GM13977 (cell line): Measurements from ENCODE around the gene GSC.

Experiments used
- DNase-seq: peaks from one replicate; pipeline ENCODE4 v3.0.0; 2012; ENCODE audit warnings: low spot score
- in situ Hi-C: fragments of 300-500 bp; cut with MboI; formaldehyde crosslinking; loops from one replicate; pipeline ENCODE4 v1.12.0; 2022; ENCODE audit warnings: low sequenced_read_pairs, low pct_unique_long_range_greater_than_20kb, mixed read lengths, inconsistent platforms; ENCODE audit not compliant: unreplicated experiment
- TF ChIP-seq, protein P1 (sequence below): IDR thresholded peaks from 2 replicates; pipeline ENCODE4 v1.5.1; 2012; ENCODE audit warnings: mild to moderate bottlenecking, control low read depth; ENCODE audit not compliant: insufficient read depth; ENCODE audit errors: extremely low read depth, missing control alignments

The GSC gene

DNA sequence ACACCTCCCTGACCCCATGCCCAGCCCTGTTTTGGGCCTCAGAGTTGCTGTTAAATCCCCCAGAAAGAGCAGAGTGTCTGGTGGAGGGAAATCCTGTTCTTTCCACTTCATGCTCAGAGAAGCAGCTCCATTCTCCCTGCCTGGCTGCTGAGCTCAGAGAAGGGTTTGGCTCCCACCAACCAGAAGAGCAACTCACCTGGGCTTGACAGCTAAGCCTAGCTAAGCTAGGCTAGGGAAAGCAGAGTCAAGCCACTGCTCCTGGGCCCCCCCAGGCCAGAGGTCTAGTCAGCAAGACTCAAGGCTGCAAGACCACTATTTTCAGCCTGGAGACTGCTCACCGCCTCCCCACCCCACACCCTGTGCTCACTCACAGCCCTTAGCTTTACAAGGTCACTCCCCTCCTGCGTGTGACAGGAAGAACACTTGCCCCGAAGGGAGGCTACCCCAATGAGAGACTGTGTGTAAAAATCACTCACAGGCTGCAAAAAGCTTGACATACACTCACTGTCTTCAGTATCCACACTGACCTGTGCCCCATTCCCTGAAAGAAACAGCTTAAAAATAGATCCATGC is 13.5 kb downstream of the GSC start:
- no peak for DNase-seq
- TF ChIP-seq, protein P1, sequence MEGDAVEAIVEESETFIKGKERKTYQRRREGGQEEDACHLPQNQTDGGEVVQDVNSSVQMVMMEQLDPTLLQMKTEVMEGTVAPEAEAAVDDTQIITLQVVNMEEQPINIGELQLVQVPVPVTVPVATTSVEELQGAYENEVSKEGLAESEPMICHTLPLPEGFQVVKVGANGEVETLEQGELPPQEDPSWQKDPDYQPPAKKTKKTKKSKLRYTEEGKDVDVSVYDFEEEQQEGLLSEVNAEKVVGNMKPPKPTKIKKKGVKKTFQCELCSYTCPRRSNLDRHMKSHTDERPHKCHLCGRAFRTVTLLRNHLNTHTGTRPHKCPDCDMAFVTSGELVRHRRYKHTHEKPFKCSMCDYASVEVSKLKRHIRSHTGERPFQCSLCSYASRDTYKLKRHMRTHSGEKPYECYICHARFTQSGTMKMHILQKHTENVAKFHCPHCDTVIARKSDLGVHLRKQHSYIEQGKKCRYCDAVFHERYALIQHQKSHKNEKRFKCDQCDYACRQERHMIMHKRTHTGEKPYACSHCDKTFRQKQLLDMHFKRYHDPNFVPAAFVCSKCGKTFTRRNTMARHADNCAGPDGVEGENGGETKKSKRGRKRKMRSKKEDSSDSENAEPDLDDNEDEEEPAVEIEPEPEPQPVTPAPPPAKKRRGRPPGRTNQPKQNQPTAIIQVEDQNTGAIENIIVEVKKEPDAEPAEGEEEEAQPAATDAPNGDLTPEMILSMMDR, result no peak
- in situ Hi-C loops, result no loop called here

DNA sequence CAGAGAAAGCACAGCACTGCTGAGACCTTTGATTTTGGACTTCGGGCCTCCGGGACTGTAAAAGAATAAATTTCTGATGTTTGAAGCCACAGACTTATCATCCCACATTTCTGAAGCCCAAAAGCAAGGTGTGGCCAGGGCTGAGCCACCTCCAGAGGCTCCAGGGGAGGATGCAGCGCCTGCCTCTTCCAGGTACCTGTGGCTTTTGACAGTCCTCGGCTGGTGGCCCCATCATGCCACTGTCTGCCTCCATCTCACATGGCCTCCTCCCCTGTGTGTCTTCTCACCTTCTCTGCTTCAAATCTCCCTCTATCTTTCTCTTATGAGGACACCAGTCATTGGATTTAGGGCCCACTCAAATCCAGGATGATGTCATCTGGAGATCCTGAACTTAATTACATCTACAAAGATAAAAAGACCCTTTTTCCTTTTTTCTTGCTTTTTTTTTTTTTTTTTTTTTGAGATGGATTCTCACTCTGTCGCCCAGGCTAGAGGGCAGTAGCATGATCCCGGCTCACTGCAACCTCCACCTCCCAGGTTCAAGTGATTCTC is 15.4 kb downstream of the GSC start:
- DNase-seq, result no peak
- TF ChIP-seq, protein P1, result no peak
- in situ Hi-C loops, result no loop called here

DNA sequence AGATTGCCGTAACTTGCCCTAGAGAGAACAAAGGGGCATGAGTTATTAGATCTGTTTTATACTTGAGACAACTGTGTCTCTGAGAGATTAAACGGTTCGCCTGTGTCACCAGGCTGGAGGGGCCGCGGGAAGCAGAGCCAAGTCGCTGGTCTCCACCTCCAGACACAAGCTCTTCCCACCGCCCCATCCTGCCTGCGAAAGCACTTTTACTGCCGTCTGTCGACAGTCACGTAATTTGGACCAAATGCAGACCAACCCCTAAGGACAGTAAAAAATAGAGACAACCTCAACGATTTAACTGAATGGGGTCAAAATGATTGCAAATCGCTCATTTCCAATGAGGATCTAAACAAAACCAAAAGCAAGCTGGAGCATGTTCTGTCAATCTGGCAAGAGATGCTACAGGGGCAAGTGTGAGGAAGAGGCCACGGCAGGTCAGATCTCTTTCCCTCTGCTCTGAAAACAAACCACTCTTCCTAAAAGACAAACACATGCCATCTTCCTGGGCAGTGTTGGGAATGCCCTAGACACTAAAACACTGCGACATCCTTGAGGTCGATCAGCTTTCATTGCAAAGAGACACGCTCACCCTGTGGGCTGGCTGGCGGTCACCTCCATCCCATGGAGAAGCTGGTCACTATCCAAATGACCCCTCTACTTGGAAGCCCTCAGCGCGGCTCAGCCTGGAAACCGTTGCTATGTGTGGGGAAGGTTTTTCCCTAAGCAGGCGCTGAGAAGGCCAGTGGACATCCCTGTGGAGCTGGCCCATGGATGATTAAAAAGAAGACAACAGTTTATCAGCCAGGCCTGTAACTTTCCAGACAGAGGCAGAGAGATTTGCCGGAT is 17.1 kb downstream of the GSC start:
- in situ Hi-C loops, result no loop called here
- TF ChIP-seq, protein P1, result no peak
- no peak for DNase-seq

DNA sequence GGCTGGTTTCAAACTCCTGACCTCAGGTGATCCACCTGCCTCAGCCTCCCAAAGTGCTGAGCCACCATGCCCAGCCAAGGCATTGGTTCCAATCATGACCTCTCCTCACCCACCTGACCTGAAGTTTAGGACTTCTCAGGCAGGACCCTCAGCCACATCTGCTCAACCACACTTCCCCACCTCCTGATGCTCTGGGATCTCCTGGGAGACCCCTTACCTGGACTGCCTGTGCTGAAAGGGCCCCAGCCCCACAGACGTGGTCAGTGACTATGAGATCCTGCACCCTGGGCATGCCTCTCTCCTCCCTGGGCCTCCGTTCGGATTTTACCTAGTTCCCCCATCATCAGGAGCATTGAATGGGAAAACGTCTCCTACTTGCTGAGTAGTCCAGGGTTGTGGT is 18.0 kb downstream of the GSC start:
- DNase-seq, result no peak
- in situ Hi-C loops, result no loop called here
- TF ChIP-seq, protein P1, result no peak

DNA sequence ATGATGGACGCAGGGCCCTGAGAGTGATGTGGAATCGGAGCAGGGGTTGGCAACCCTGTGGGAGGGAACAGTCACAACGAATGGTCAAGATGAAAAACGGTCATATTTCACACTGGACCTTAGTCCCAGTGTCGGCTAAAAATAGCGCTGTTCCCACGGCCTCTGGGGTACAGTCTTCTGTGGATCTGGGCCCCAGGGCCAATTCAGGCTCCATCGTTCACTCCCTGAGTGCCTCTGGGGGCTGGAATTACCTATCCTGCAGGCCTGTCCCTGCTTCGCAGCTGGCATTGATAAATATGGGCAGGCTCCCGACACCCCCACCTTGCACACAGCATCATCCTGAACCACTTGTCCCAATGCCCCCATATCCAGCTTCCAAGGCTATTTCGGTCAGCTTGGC is 18.6 kb downstream of the GSC start:
- DNase-seq, result no peak
- TF ChIP-seq, protein P1, result no peak
- in situ Hi-C loops, result no loop called here

DNA sequence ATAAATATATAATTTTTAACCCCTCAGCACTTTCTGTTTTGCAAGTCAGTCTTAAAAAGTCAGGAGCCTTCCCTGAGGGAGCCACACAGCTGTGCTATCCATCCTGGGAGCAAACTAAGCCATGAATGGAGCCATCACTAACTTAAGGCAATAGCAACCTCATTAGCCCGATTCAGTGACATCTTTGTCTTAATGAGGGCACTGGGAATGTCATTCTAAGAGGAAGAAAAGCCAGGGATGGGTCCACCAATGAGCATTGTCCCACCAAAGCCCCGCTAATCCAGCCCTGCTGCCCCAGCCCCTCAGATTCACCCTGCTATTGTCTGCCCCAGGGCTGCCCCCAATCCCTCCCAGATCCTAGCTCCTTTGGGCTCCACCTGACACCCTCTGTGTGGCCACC is 19.5 kb downstream of the GSC start:
- in situ Hi-C loops, result no loop called here

More for the DNA sequence above, 19.5 kb downstream of the GSC start:
- DNase-seq, result no peak
- TF ChIP-seq, protein P1, result no peak
